ENCODE results near the gene KIF26B. TPM values are rescaled to one million over a fixed set of nuclear protein-coding genes. Genes with fewer than 3 reads are reported as not detected.
A peak's percentile ranks its signal among the peaks of the same experiment; 100 is the strongest.

Gene KIF26B
- polyA plus RNA-seq, 1 donor (not counting 4 experiments of a cell fraction or from before 2014, with no cell fraction given), result 0.58 TPM

DNA sequence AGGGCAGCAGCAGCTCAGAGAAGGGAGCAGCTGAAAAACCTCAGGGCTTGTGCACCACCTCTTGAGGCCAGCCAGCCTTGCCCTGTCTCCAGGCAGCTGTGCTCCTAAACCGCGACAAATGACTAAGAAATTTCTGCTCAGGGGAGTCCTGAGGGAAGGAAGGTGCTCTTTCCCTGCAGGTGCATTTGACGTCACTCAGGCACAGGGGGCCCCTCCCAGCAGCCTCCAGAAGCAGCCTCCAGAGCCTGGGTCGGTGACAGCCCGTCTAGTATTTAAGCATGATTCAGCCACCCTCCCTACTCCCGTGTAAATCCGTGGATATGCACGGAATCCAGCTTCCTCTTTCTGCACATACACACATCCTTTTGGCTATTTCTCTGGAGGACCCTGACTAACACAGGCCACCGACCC lies 560.5 kb downstream of the KIF26B start:
- H3K36me3 ChIP-seq (ENCODE audit: control insufficient read depth in 2 of 2, extremely low read depth in 1 of 2, insufficient read depth in 2 of 2, low read length in 2 of 2), result no peaks in the 10 kb centered on the region
- no peak for FAIRE-seq
- no peaks in the 10 kb centered on the region for H3K4me1 ChIP-seq (ENCODE audit: control insufficient read depth, extremely low read depth, insufficient read depth, low read length)
- H2AFZ ChIP-seq (ENCODE audit: control insufficient read depth, low read length), result no peak overlapping the region
- H3K9me1 ChIP-seq (ENCODE audit: control insufficient read depth, extremely low read depth, insufficient read depth, low read length), result no peaks in the 10 kb centered on the region
- no peak for TF ChIP-seq EZH2 (IDR thresholded peaks at IDR 0.05; ENCODE audit: low read length)
- TF ChIP-seq, protein P1, sequence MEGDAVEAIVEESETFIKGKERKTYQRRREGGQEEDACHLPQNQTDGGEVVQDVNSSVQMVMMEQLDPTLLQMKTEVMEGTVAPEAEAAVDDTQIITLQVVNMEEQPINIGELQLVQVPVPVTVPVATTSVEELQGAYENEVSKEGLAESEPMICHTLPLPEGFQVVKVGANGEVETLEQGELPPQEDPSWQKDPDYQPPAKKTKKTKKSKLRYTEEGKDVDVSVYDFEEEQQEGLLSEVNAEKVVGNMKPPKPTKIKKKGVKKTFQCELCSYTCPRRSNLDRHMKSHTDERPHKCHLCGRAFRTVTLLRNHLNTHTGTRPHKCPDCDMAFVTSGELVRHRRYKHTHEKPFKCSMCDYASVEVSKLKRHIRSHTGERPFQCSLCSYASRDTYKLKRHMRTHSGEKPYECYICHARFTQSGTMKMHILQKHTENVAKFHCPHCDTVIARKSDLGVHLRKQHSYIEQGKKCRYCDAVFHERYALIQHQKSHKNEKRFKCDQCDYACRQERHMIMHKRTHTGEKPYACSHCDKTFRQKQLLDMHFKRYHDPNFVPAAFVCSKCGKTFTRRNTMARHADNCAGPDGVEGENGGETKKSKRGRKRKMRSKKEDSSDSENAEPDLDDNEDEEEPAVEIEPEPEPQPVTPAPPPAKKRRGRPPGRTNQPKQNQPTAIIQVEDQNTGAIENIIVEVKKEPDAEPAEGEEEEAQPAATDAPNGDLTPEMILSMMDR (optimal IDR thresholded peaks at IDR 0.05 in 1 of 3, IDR thresholded peaks at IDR 0.05 in 1 of 3, conservative IDR thresholded peaks at IDR 0.05 in 1 of 3; ENCODE audit: extremely low read depth in 1 of 3, insufficient read depth in 2 of 3, low read length in 3 of 3), result no peak
- no peak overlapping the region for H3K27ac ChIP-seq (ENCODE audit: control insufficient read depth, insufficient read depth, low read length)
- H3K9me3 ChIP-seq (ENCODE audit: control insufficient read depth, low read depth, low read length), result no peaks in the 10 kb centered on the region
- no peaks in the 10 kb centered on the region for H3K27me3 ChIP-seq (ENCODE audit: control insufficient read depth, extremely low read depth, insufficient read depth, low read length)
- no peaks in the 10 kb centered on the region for H3K79me2 ChIP-seq (ENCODE audit: control insufficient read depth, insufficient read depth, low read length)
- H3K4me2 ChIP-seq (ENCODE audit: control insufficient read depth, extremely low read depth, insufficient read depth, low read depth, low read length), result no peak overlapping the region
- no peaks in the 10 kb centered on the region for H4K20me1 ChIP-seq (ENCODE audit: control insufficient read depth, extremely low read depth, insufficient read depth, low read length)
- no peak overlapping the region for H3K4me3 ChIP-seq (ENCODE audit: control insufficient read depth in 2 of 3, extremely low read depth in 1 of 3, insufficient read depth in 2 of 3, low read depth in 1 of 3, low read length in 3 of 3)
- no peak for DNase-seq (ENCODE audit: low read depth, low spot score)
- no peak overlapping the region for H3K9ac ChIP-seq (ENCODE audit: control insufficient read depth, extremely low read depth, insufficient read depth, low read length)
- dilution Hi-C loops (cut with MboI; ENCODE audit: extremely low pct_ligation_motif_present, low sequenced_read_pairs), result no loop called here

DNA sequence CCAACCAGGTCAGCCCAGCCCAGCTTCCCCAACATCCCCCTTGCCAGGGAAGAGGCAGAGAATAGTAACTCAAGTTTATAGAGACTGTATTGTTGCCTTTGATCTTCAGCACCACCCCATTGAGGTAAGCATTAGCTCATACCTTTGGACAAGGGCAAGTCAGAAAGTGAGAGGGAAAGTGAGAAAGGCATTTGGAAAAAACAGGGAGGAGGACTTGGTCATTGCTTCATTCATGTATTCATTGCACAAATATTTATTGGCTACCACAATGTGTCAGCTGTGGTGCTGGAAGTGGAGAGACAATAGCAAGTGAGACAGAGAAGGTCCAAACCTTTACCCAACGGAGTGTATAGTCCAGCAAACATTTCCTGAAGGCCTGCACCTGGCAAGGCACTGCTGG lies 561.2 kb downstream of the KIF26B start:
- H3K36me3 ChIP-seq (ENCODE audit: control insufficient read depth in 2 of 2, extremely low read depth in 1 of 2, insufficient read depth in 2 of 2, low read length in 2 of 2), result no peaks in the 10 kb centered on the region
- no peaks in the 10 kb centered on the region for H3K9me1 ChIP-seq (ENCODE audit: control insufficient read depth, extremely low read depth, insufficient read depth, low read length)
- no peak for TF ChIP-seq EZH2 (IDR thresholded peaks at IDR 0.05; ENCODE audit: low read length)
- TF ChIP-seq, protein P1 (optimal IDR thresholded peaks at IDR 0.05 in 1 of 3, IDR thresholded peaks at IDR 0.05 in 1 of 3, conservative IDR thresholded peaks at IDR 0.05 in 1 of 3; ENCODE audit: extremely low read depth in 1 of 3, insufficient read depth in 2 of 3, low read length in 3 of 3), result no peak
- no peaks in the 10 kb centered on the region for H3K27me3 ChIP-seq (ENCODE audit: control insufficient read depth, extremely low read depth, insufficient read depth, low read length)
- peak; percentile 59 for FAIRE-seq
- no peak overlapping the region for H2AFZ ChIP-seq (ENCODE audit: control insufficient read depth, low read length)
- H3K27ac ChIP-seq (ENCODE audit: control insufficient read depth, insufficient read depth, low read length), result no peak overlapping the region
- H3K9me3 ChIP-seq (ENCODE audit: control insufficient read depth, low read depth, low read length), result no peaks in the 10 kb centered on the region
- H4K20me1 ChIP-seq (ENCODE audit: control insufficient read depth, extremely low read depth, insufficient read depth, low read length), result no peaks in the 10 kb centered on the region
- no peak overlapping the region for H3K4me3 ChIP-seq (ENCODE audit: control insufficient read depth in 2 of 3, extremely low read depth in 1 of 3, insufficient read depth in 2 of 3, low read depth in 1 of 3, low read length in 3 of 3)
- H3K4me1 ChIP-seq (ENCODE audit: control insufficient read depth, extremely low read depth, insufficient read depth, low read length), result no peaks in the 10 kb centered on the region
- no peak overlapping the region for H3K9ac ChIP-seq (ENCODE audit: control insufficient read depth, extremely low read depth, insufficient read depth, low read length)
- H3K4me2 ChIP-seq (ENCODE audit: control insufficient read depth, extremely low read depth, insufficient read depth, low read depth, low read length), result no peak overlapping the region
- no peaks in the 10 kb centered on the region for H3K79me2 ChIP-seq (ENCODE audit: control insufficient read depth, insufficient read depth, low read length)
- dilution Hi-C loops (cut with MboI; ENCODE audit: extremely low pct_ligation_motif_present, low sequenced_read_pairs), result no loop called here
- peak; percentile 15 for DNase-seq (ENCODE audit: low read depth, low spot score)
